ENCODE data around the gene CACNA2D4.

- TF ChIP-seq NFRKB (IDR thresholded peaks at IDR 0.05) (no peak), SUZ12 (IDR thresholded peaks at IDR 0.05) (no peak), CTBP1 (IDR thresholded peaks at IDR 0.05; ENCODE audit: borderline replicate concordance) (no peak), TARDBP (IDR thresholded peaks at IDR 0.05) (no peak), ELF4 (IDR thresholded peaks at IDR 0.05) (no peak), SP1 (IDR thresholded peaks at IDR 0.05) (no peak), BHLHE40 (IDR thresholded peaks at IDR 0.05; ENCODE audit: borderline replicate concordance) (no peak), ZNF384 (IDR thresholded peaks at IDR 0.05) (no peak), FOXM1 (IDR thresholded peaks at IDR 0.05; ENCODE audit: borderline replicate concordance) (no peak), FOXK2 (IDR thresholded peaks at IDR 0.05) (no peak), FOXA1 (IDR thresholded peaks at IDR 0.05) (no peak), HDGF (IDR thresholded peaks at IDR 0.05; ENCODE audit: borderline replicate concordance) (no peak)
- TF ChIP-seq, protein P1, sequence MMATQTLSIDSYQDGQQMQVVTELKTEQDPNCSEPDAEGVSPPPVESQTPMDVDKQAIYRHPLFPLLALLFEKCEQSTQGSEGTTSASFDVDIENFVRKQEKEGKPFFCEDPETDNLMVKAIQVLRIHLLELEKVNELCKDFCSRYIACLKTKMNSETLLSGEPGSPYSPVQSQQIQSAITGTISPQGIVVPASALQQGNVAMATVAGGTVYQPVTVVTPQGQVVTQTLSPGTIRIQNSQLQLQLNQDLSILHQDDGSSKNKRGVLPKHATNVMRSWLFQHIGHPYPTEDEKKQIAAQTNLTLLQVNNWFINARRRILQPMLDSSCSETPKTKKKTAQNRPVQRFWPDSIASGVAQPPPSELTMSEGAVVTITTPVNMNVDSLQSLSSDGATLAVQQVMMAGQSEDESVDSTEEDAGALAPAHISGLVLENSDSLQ (IDR thresholded peaks at IDR 0.05): no peak
Observed at GRCh38 chr12:1907652-1908611, 10.5 kb downstream of the CACNA2D4 start.

All from HEK293T (cell line).